ENCODE results near the gene DGKE. TPM values are rescaled to one million over a fixed set of nuclear protein-coding genes. Genes with fewer than 3 reads are reported as not detected.

Gene DGKE
- total RNA-seq, 1 experiment from 2014 or later: 10.0 TPM

DNA sequence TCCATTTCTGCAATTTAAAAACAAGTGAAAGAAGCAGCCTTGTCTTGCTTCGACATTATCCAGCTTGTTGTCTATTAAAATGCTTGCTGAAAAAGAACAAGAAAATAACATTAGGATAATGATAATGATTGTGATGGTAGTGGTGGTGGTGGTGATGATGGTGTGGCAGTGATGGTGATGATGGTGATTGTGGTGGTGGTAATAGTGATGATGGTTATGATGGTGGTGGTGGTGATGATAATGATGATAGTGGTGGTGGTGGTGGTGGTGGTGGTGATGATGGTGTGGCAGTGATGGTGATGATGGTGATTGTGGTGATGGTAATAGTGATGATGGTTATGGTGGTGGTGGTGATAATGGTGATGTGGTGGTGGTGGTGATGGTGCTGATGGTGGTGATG, 41.7 kb upstream of the DGKE start:
- peaks cover 4% of the 10 kb centered on the region for H3K4me1 Mint-ChIP-seq (ENCODE audit: low read depth, unreplicated experiment)
- peaks cover 3% of the 10 kb centered on the region for H3K9me3 Mint-ChIP-seq (ENCODE audit: low read depth, unreplicated experiment)
- CTCF ChIA-PET: interaction anchor here (0.7 kb wide), 1 partner anchor 127 kb away, joined by 3 read pairs; no protein-coding TSS in a partner anchor
- no peak overlapping the region for H3K4me3 Mint-ChIP-seq (ENCODE audit: low read depth, unreplicated experiment)
- no peak overlapping the region for H3K27ac Mint-ChIP-seq (ENCODE audit: unreplicated experiment)
- no peak for TF ChIP-seq CTCF (IDR thresholded peaks at IDR 0.05; ENCODE audit: unreplicated experiment)
- no peaks in the 10 kb centered on the region for H3K27me3 Mint-ChIP-seq (ENCODE audit: unreplicated experiment)
- no peak for DNase-seq
- BruUV-seq (replicated peaks): no TSS peak
- H3K36me3 Mint-ChIP-seq (ENCODE audit: insufficient read depth, unreplicated experiment): no peaks in the 10 kb centered on the region
- intact Hi-C loops (cut with micrococcal nuclease; ENCODE audit: unreplicated experiment): no loop called here

GRCh38 chr17:56793531-56793930, 40.4 kb upstream of the DGKE start:
- Mint-ChIP-seq H3K27ac (ENCODE audit: unreplicated experiment) (no peak overlapping the region), H3K4me1 (ENCODE audit: low read depth, unreplicated experiment) (no peaks in the 10 kb centered on the region), H3K36me3 (ENCODE audit: insufficient read depth, unreplicated experiment) (no peaks in the 10 kb centered on the region), H3K4me3 (ENCODE audit: low read depth, unreplicated experiment) (no peak overlapping the region), H3K27me3 (ENCODE audit: unreplicated experiment) (no peaks in the 10 kb centered on the region), H3K9me3 (ENCODE audit: low read depth, unreplicated experiment) (peaks cover 3% of the 10 kb centered on the region)
- TF ChIP-seq CTCF (IDR thresholded peaks at IDR 0.05; ENCODE audit: unreplicated experiment): no peak
- no peak for DNase-seq
- CTCF ChIA-PET: no interaction called here
- BruUV-seq (replicated peaks): no TSS peak
- intact Hi-C loops (cut with micrococcal nuclease; ENCODE audit: unreplicated experiment): no loop called here

DNA sequence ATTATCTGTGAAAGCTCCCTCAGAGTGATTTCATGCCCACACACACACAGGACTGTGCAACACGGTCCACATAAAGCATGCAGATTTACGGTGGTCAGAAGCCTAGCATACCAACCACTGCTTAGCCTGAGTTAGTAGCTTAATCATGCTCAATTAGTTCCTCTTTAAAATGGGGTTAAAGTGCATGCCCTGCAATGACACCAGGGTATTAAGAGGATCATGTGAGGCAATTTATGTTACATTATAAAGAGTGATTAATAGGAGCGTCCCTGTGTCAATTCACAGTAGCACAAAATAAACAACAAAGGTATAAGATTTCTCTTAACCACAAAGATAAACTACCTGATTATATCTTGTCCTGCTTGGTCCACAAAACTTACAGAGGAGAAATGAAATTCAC, 40.0 kb upstream of the DGKE start:
- no peaks in the 10 kb centered on the region for H3K4me1 Mint-ChIP-seq (ENCODE audit: low read depth, unreplicated experiment)
- CTCF ChIA-PET: no interaction called here
- BruUV-seq (replicated peaks): no TSS peak
- H3K27ac Mint-ChIP-seq (ENCODE audit: unreplicated experiment): no peak overlapping the region
- TF ChIP-seq CTCF (IDR thresholded peaks at IDR 0.05; ENCODE audit: unreplicated experiment): no peak
- H3K9me3 Mint-ChIP-seq (ENCODE audit: low read depth, unreplicated experiment): peaks cover 3% of the 10 kb centered on the region
- no peak overlapping the region for H3K4me3 Mint-ChIP-seq (ENCODE audit: low read depth, unreplicated experiment)
- no peak for DNase-seq
- no peaks in the 10 kb centered on the region for H3K36me3 Mint-ChIP-seq (ENCODE audit: insufficient read depth, unreplicated experiment)
- intact Hi-C loops (cut with micrococcal nuclease; ENCODE audit: unreplicated experiment): no loop called here
- H3K27me3 Mint-ChIP-seq (ENCODE audit: unreplicated experiment): no peaks in the 10 kb centered on the region

DNA sequence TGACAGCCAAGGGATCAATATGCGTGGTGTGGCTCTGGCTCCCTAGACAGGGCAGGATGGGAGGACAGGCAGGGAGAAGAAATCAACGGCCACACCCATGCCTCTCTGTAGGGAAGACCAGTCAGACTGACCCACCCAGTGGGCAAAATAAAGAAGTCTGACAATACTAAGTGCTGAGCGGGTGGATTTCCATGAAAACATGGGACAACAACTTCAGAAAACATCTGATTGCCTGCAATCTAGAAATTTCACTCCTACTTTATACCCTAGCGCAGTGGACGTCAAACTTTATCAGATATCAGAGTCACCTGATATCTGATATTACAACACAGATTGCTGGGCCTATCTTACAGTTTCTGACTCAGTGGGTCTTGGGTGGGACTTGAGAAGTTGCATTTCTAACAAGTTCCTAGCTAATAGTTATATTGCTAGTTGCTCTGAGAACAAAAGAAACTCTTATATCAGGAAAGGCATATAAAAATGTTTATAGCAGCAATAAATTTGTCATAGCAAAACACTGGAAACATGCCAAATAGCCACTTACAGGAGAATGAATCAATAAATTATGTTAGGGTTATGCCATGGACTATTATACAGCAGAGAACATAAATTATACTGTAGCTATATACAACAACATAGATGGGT, 38.6 kb upstream of the DGKE start:
- Mint-ChIP-seq H3K36me3 (ENCODE audit: insufficient read depth, unreplicated experiment) (peaks cover 2% of the 10 kb centered on the region), H3K9me3 (ENCODE audit: low read depth, unreplicated experiment) (peaks cover 3% of the 10 kb centered on the region), H3K4me3 (ENCODE audit: low read depth, unreplicated experiment) (no peak overlapping the region), H3K4me1 (ENCODE audit: low read depth, unreplicated experiment) (no peaks in the 10 kb centered on the region), H3K27me3 (ENCODE audit: unreplicated experiment) (no peaks in the 10 kb centered on the region), H3K27ac (ENCODE audit: unreplicated experiment) (no peak overlapping the region)
- intact Hi-C loops (cut with micrococcal nuclease; ENCODE audit: unreplicated experiment): no loop called here
- no peak for DNase-seq
- TF ChIP-seq CTCF (IDR thresholded peaks at IDR 0.05; ENCODE audit: unreplicated experiment): no peak
- BruUV-seq (replicated peaks): no TSS peak
- CTCF ChIA-PET: no interaction called here
